IMR-90 (cell line): Measurements from ENCODE around the gene TMEM131L. TPM values are rescaled to one million over a fixed set of nuclear protein-coding genes. Genes with fewer than 3 reads are reported as not detected.

Source experiments
- ATAC-seq: fragments of 200-7000 bp; cut with Tn5 transposase; 2 replicates; pipeline ENCODE4 v1.9.1; 2020; ENCODE audit warnings: low read depth, mild to moderate bottlenecking, moderate library complexity
- BruUV-seq: library from RNA; stranded (reverse); fragments of 400-500 nt; replicated peaks from 2 replicates; lab custom pipeline; 2021; lab: Mats Ljungman, UMichigan
- CTCF ChIA-PET: fragments of 300-600 bp; formaldehyde crosslinking; extraction: SDS; loops from one replicate; lab custom pipeline; 2021; ENCODE audit warnings: antibody characterized with exemption; lab: Yijun Ruan, JAX
- POLR2A ChIA-PET: fragments of 300-600 bp; sonication (Branson Sonifier 250); formaldehyde crosslinking; loops from one replicate; lab custom pipeline; 2022; ENCODE audit warnings: antibody characterized with exemption; ENCODE audit not compliant: unreplicated experiment; lab: Charles Lee
- DNase-seq: peaks from one replicate; pipeline ENCODE4 v3.0.0; 2013
- H2AFZ ChIP-seq: replicated peaks from 2 replicates; pipeline ENCODE3; 2013; ENCODE audit warnings: low read length, mild to moderate bottlenecking; ENCODE audit not compliant: poor library complexity
- H2AK5ac ChIP-seq: 2 replicates; pipeline ENCODE4 v1.6.1; 2013; ENCODE audit warnings: low read depth, low read length, inconsistent platforms
- H2AK9ac ChIP-seq: replicated peaks from 2 replicates; pipeline ENCODE3; 2013; ENCODE audit warnings: mild to moderate bottlenecking, low read depth, low read length, moderate library complexity; ENCODE audit not compliant: poor library complexity
- H2BK120ac ChIP-seq: 2 replicates; pipeline ENCODE4 v1.6.1; 2013; ENCODE audit warnings: low read depth, low read length, inconsistent platforms
- H2BK15ac ChIP-seq: 3 replicates; pipeline ENCODE4 v1.6.1; 2013; ENCODE audit warnings: low read depth, low read length, inconsistent platforms
- H2BK20ac ChIP-seq: 2 replicates; pipeline ENCODE4 v1.6.1; 2013; ENCODE audit warnings: low read depth, mild to moderate bottlenecking, inconsistent platforms, low read length, moderate library complexity
- H2BK5ac ChIP-seq: 2 replicates; pipeline ENCODE4 v1.6.1; 2013; ENCODE audit warnings: mild to moderate bottlenecking, low read depth, low read length, inconsistent platforms; ENCODE audit not compliant: poor library complexity, severe bottlenecking
- H3K14ac ChIP-seq: replicated peaks from 2 replicates; pipeline ENCODE4 v1.6.1; 2013; ENCODE audit warnings: low read depth, low read length, inconsistent platforms
- H3K18ac ChIP-seq: 2 replicates; pipeline ENCODE4 v1.6.1; 2013; ENCODE audit warnings: low read depth, low read length, control low read depth
- H3K23ac ChIP-seq: 2 replicates; pipeline ENCODE4 v1.6.1; 2013; ENCODE audit warnings: low read depth, low read length, inconsistent platforms
- H3K27ac ChIP-seq: 2 replicates; pipeline ENCODE4 v1.5.1; 2013; ENCODE audit warnings: mild to moderate bottlenecking, control low read depth, low read length; ENCODE audit not compliant: insufficient read depth
- H3K27me3 ChIP-seq: 2 replicates; pipeline ENCODE4 v1.6.1; 2013; ENCODE audit warnings: low read length; ENCODE audit not compliant: control insufficient read depth, insufficient read depth
- H3K36me3 ChIP-seq: 2 replicates; pipeline ENCODE4 v1.6.1; 2013; ENCODE audit warnings: low read length, mixed read lengths; ENCODE audit not compliant: control insufficient read depth, insufficient read depth
- H3K4ac ChIP-seq: 2 replicates; pipeline ENCODE4 v1.6.1; 2013; ENCODE audit warnings: low read depth, low read length, inconsistent platforms
- H3K4me1 ChIP-seq: 2 replicates; pipeline ENCODE4 v1.6.1; 2013; ENCODE audit warnings: low read length, mixed read lengths; ENCODE audit not compliant: control insufficient read depth, insufficient read depth
- H3K4me2 ChIP-seq: 2 replicates; pipeline ENCODE4 v1.6.1; 2013; ENCODE audit warnings: low read depth, mild to moderate bottlenecking, control low read depth, low read length, moderate library complexity
- H3K4me3 ChIP-seq: 2 replicates; pipeline ENCODE4 v1.5.1; 2013; ENCODE audit warnings: low read depth, mild to moderate bottlenecking, control low read depth, low read length, moderate library complexity; ENCODE audit not compliant: insufficient read depth
- H3K56ac ChIP-seq: 2 replicates; pipeline ENCODE4 v1.6.1; 2013; ENCODE audit warnings: low read length, inconsistent platforms; ENCODE audit not compliant: insufficient read depth; ENCODE audit errors: extremely low read depth
- H3K79me1 ChIP-seq, 2 experiments: 2 replicates each; pipeline ENCODE4 v1.6.1; 2013; ENCODE audit warnings: low read length in 2 of 2, inconsistent platforms in 1 of 2, low read depth in 1 of 2
- H3K9ac ChIP-seq: 2 replicates; pipeline ENCODE4 v1.6.1; 2013; ENCODE audit warnings: low read depth, low read length, control low read depth
- H3K9me1 ChIP-seq: 2 replicates; pipeline ENCODE4 v1.6.1; 2013; ENCODE audit warnings: low read length, inconsistent platforms; ENCODE audit not compliant: insufficient read depth
- H3K9me3 ChIP-seq: 2 replicates; pipeline ENCODE4 v1.6.1; 2013; ENCODE audit warnings: low read length; ENCODE audit not compliant: control insufficient read depth, insufficient read depth
- H4K20me1 ChIP-seq: 2 replicates; pipeline ENCODE4 v1.6.1; 2013; ENCODE audit warnings: low read length, inconsistent platforms; ENCODE audit not compliant: insufficient read depth
- H4K5ac ChIP-seq: 2 replicates; pipeline ENCODE4 v1.6.1; 2013; ENCODE audit warnings: mild to moderate bottlenecking, low read depth, low read length, control low read depth
- H4K8ac ChIP-seq, 2 experiments: 2 replicates each; pipeline ENCODE4 v1.6.1; 2013; ENCODE audit warnings: low read depth in 2 of 2, low read length in 2 of 2, control low read depth in 1 of 2, inconsistent platforms in 1 of 2
- H4K91ac ChIP-seq: 2 replicates; pipeline ENCODE4 v1.6.1; 2013; ENCODE audit warnings: low read depth, low read length, inconsistent platforms; ENCODE audit not compliant: insufficient read depth
- BHLHE40 ChIP-seq: fragments of 150-350 bp; IDR thresholded peaks from 2 replicates; pipeline ENCODE4 v1.6.1; 2016; ENCODE audit warnings: mild to moderate bottlenecking, low read depth, low read length
- CEBPB ChIP-seq: IDR thresholded peaks from 2 replicates; pipeline ENCODE4 v1.6.1; 2012; ENCODE audit warnings: low read depth, low read length, improper control_type of control experiment
- CHD1 ChIP-seq: IDR thresholded peaks from 2 replicates; pipeline ENCODE4 v1.6.1; 2012; ENCODE audit warnings: low read depth, low read length, improper control_type of control experiment
- CTCF ChIP-seq: conservative IDR thresholded peaks from 2 replicates; pipeline ENCODE4 v1.5.1; 2012; ENCODE audit warnings: mild to moderate bottlenecking, low read depth, low read length, improper control_type of control experiment
- ELK1 ChIP-seq: fragments of 150-350 bp; IDR thresholded peaks from 2 replicates; pipeline ENCODE4 v1.6.1; 2016; ENCODE audit warnings: low read depth, mild to moderate bottlenecking, low read length, moderate library complexity, borderline replicate concordance
- FOS ChIP-seq: fragments of 150-350 bp; IDR thresholded peaks from 2 replicates; pipeline ENCODE4 v1.6.1; 2016; ENCODE audit warnings: low read depth, low read length
- MAFK ChIP-seq: IDR thresholded peaks from 2 replicates; pipeline ENCODE4 v1.6.1; 2012; ENCODE audit warnings: low read depth, low read length, improper control_type of control experiment
- MAZ ChIP-seq: IDR thresholded peaks from 2 replicates; pipeline ENCODE4 v1.6.1; 2012; ENCODE audit warnings: low read depth, mild to moderate bottlenecking, low read length, improper control_type of control experiment, moderate library complexity, borderline replicate concordance
- MXI1 ChIP-seq: IDR thresholded peaks from 2 replicates; pipeline ENCODE4 v1.6.1; 2012; ENCODE audit warnings: low read depth, mild to moderate bottlenecking, low read length, moderate library complexity, borderline replicate concordance
- NFE2L2 ChIP-seq: fragments of 150-350 bp; IDR thresholded peaks from 2 replicates; pipeline ENCODE4 v1.6.1; 2016; ENCODE audit warnings: low read depth, mild to moderate bottlenecking, low read length
- POLR2A ChIP-seq: IDR thresholded peaks from 2 replicates; pipeline ENCODE4 v1.6.1; 2012; ENCODE audit warnings: mild to moderate bottlenecking, low read depth, low read length
- RAD21 ChIP-seq: IDR thresholded peaks from 2 replicates; pipeline ENCODE4 v1.6.1; 2012; ENCODE audit warnings: low read length, improper control_type of control experiment
- RCOR1 ChIP-seq: IDR thresholded peaks from 2 replicates; pipeline ENCODE4 v1.6.1; 2012; ENCODE audit warnings: mild to moderate bottlenecking, low read length, improper control_type of control experiment; ENCODE audit not compliant: insufficient replicate concordance
- RFX5 ChIP-seq: IDR thresholded peaks from 2 replicates; pipeline ENCODE4 v1.8.0; 2012; ENCODE audit warnings: low read depth, mild to moderate bottlenecking, low read length, moderate library complexity
- SMC3 ChIP-seq: fragments of 150-350 bp; IDR thresholded peaks from 2 replicates; pipeline ENCODE4 v1.6.1; 2016; ENCODE audit warnings: low read depth, mild to moderate bottlenecking, antibody characterized with exemption, low read length, moderate library complexity
- WGBS, 2 experiments: methylation state at CpG; one replicate each; pipeline versions ENCODE4 v1.1.5 to v1.1.7; 2013; ENCODE audit warnings: missing lambda C conversion rate in 2 of 2; ENCODE audit not compliant: insufficient read length in 1 of 2; ENCODE audit errors: extremely low coverage in 2 of 2; 5-methylcytosine and 5-hydroxymethylcytosine counted together
- dilution Hi-C: fragments of 300-500 bp; cut with HindIII; formaldehyde crosslinking; loops from one replicate; pipeline ENCODE4 v1.14.3; 2018; ENCODE audit warnings: low sequenced_read_pairs; ENCODE audit not compliant: unreplicated experiment
- in situ Hi-C: fragments of 300-500 bp; cut with MboI; formaldehyde crosslinking; loops from 3 replicates; pipeline ENCODE4 v1.14.3; 2019; ENCODE audit warnings: low sequenced_read_pairs, inconsistent platforms, mixed read lengths
- intact Hi-C: fragments of 100-400 bp; cut with micrococcal nuclease; formaldehyde crosslinking; loops from 2 replicates; pipeline ENCODE4 v1.10.0; 2022
- polyA plus RNA-seq, 3 experiments: library from polyadenylated mRNA; depleted of rRNA; stranded (reverse); fragments of >200 nt; gene quantifications; 2 replicates each; pipeline ENCODE4 v1.2.3, GENCODE V29; 2012; ENCODE audit warnings: low replicate concordance in 1 of 3
- total RNA-seq: library from RNA; depleted of rRNA; stranded (reverse); fragments of >200 nt; gene quantifications from 2 replicates; pipeline ENCODE4 v1.2.3, GENCODE V29; 2012
- TF ChIP-seq, protein P1 (sequence below): fragments of 150-350 bp; IDR thresholded peaks from 2 replicates; pipeline ENCODE4 v1.6.1; 2017; ENCODE audit warnings: mild to moderate bottlenecking, antibody characterized with exemption, low read length, low read depth

The TMEM131L gene
- total and polyA plus RNA-seq, 2 of the 4 experiments (the other 2 are of a cell fraction): 8.4 to 23.8 TPM

DNA sequence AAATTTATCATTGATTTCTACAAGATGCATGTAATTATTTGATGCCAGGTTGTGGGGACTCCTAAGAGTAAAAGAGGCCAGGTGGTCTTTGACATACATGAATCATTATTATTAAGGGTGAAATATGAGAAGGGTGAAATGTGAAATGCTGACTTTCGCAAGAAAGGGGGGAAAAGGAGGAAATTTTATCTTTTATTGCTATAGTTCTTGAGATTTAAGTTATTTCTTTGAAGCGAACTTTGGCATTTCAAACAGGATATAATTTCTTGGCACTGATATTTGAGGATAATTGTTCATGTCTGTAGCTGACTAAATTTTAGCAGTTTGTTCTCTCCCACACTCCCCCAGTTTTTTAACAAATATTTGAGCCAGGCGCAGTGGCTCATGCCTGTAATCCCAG lies 80.1 kb downstream of the TMEM131L start:
- Histone ChIP-seq H3K27me3 (no peaks in the 10 kb centered on the region), H3K4me1 (peaks cover 5% of the 10 kb centered on the region), H3K79me1 (peaks cover 14 to 18% of the 10 kb centered on the region in 2 experiments; a peak in 2 of 4 replicates), H3K36me3 (no peaks in the 10 kb centered on the region), H3K56ac (no peak overlapping the region), H2AFZ (no peak overlapping the region), H3K9me1 (peaks cover 9% of the 10 kb centered on the region), H2BK15ac (no peak overlapping the region), H3K4me2 (no peak overlapping the region), H3K4ac (no peak overlapping the region), H3K18ac (no peak overlapping the region), H3K9me3 (no peaks in the 10 kb centered on the region), H2BK20ac (no peak overlapping the region), H3K27ac (no peak overlapping the region), H2AK9ac (no peak overlapping the region), H2AK5ac (no peak overlapping the region), H3K9ac (no peak overlapping the region), H3K14ac (no peak overlapping the region), H3K23ac (no peak overlapping the region), H4K20me1 (peaks cover 8% of the 10 kb centered on the region; the same call in 1 of the 2 replicates), H4K5ac (no peak overlapping the region), H4K8ac (no peak overlapping the region), H2BK5ac (no peak overlapping the region), H4K91ac (no peak overlapping the region), H3K4me3 (no peak overlapping the region), H2BK120ac (no peak overlapping the region)
- POLR2A ChIA-PET: no interaction called here
- DNase-seq (no peak), ATAC-seq (no peak)
- 100% methylated on average over 1 of the region's 3 CpGs; no CpG with 5 or more reads in 1 of the 2 experiments for WGBS, 2 experiments
- TF ChIP-seq CHD1: no peak
- TF ChIP-seq BHLHE40: no peak
- no peak for TF ChIP-seq RAD21
- TF ChIP-seq, protein P1, sequence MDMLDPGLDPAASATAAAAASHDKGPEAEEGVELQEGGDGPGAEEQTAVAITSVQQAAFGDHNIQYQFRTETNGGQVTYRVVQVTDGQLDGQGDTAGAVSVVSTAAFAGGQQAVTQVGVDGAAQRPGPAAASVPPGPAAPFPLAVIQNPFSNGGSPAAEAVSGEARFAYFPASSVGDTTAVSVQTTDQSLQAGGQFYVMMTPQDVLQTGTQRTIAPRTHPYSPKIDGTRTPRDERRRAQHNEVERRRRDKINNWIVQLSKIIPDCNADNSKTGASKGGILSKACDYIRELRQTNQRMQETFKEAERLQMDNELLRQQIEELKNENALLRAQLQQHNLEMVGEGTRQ: no peak
- TF ChIP-seq SMC3: no peak
- TF ChIP-seq CTCF: no peak
- TF ChIP-seq ELK1: no peak
- no peak for TF ChIP-seq RFX5
- TF ChIP-seq MAFK: no peak
- TF ChIP-seq FOS: no peak
- no peak for TF ChIP-seq RCOR1
- TF ChIP-seq NFE2L2: no peak
- no peak for TF ChIP-seq CEBPB
- no peak for TF ChIP-seq POLR2A
- TF ChIP-seq MAZ: no peak
- TF ChIP-seq MXI1: no peak
- BruUV-seq: no TSS peak
- CTCF ChIA-PET: no interaction called here
- intact Hi-C loops: no loop called here
- dilution Hi-C loops: no loop called here
- in situ Hi-C loops: no loop called here
